OCI-LY7 (cell line): ENCODE measurements around the gene TSPOAP1. TPM values are rescaled to one million over a fixed set of nuclear protein-coding genes. Genes with fewer than 3 reads are reported as not detected.

Experiments
- BruUV-seq: library from RNA; stranded (reverse); fragments of 400-500 nt; replicated peaks from 2 replicates; lab custom pipeline; 2021; lab: Mats Ljungman, UMichigan
- CTCF ChIA-PET: fragments of 300-600 bp; sonication (Branson Sonifier 250); formaldehyde crosslinking; loops from one replicate; lab custom pipeline; 2022; ENCODE audit warnings: antibody characterized with exemption; ENCODE audit not compliant: unreplicated experiment; lab: Charles Lee
- POLR2A ChIA-PET: fragments of 300-600 bp; sonication (Branson Sonifier 250); formaldehyde crosslinking; loops from one replicate; lab custom pipeline; 2022; ENCODE audit warnings: antibody characterized with exemption; lab: Charles Lee
- DNase-seq: peaks from one replicate; pipeline ENCODE4 v3.0.0-alpha.2; 2015; ENCODE audit warnings: low spot score
- H2AFZ ChIP-seq: fragments of 200-600 bp; sonication (generic), shearing (Covaris generic); 2 replicates; pipeline ENCODE4 v1.6.1; 2014; ENCODE audit warnings: mild to moderate bottlenecking, antibody characterized with exemption, low read length, moderate library complexity
- H3K27ac ChIP-seq: fragments of 200-600 bp; sonication (generic); 2 replicates; pipeline ENCODE4 v1.5.1; 2014; ENCODE audit warnings: mixed run types, low read depth, mild to moderate bottlenecking, moderate library complexity, low read length, inconsistent platforms; ENCODE audit not compliant: poor library complexity, severe bottlenecking
- H3K36me3 ChIP-seq: fragments of 200-600 bp; sonication (generic); 2 replicates; pipeline ENCODE4 v1.6.1; 2014; ENCODE audit warnings: mild to moderate bottlenecking, antibody characterized with exemption, low read length, moderate library complexity, mixed read lengths; ENCODE audit not compliant: insufficient read depth
- H3K4me1 ChIP-seq: fragments of 200-600 bp; sonication (generic); 2 replicates; pipeline ENCODE4 v1.5.1; 2014; ENCODE audit warnings: mild to moderate bottlenecking, low read length; ENCODE audit not compliant: insufficient read depth, poor library complexity, severe bottlenecking
- H3K4me2 ChIP-seq: fragments of 200-600 bp; sonication (generic); 2 replicates; pipeline ENCODE4 v1.6.1; 2014; ENCODE audit warnings: mild to moderate bottlenecking, low read length
- H3K4me3 ChIP-seq: fragments of 200-600 bp; sonication (generic); 2 replicates; pipeline ENCODE4 v1.5.1; 2014; ENCODE audit warnings: mild to moderate bottlenecking, low read depth, low read length; ENCODE audit not compliant: poor library complexity, severe bottlenecking
- H3K79me2 ChIP-seq: fragments of 200-600 bp; sonication (generic); 2 replicates; pipeline ENCODE4 v1.6.1; 2016; ENCODE audit warnings: low read depth, mild to moderate bottlenecking, low read length, moderate library complexity, mixed read lengths; ENCODE audit not compliant: insufficient read depth
- H3K9me2 ChIP-seq: fragments of 200-600 bp; sonication (generic); 2 replicates; pipeline ENCODE4 v1.6.1; 2016; ENCODE audit warnings: mild to moderate bottlenecking, low read length, mixed read lengths; ENCODE audit not compliant: insufficient read depth
- H3K9me3 ChIP-seq: fragments of 200-600 bp; sonication (generic); 2 replicates; pipeline ENCODE4 v1.6.1; 2014; ENCODE audit warnings: mild to moderate bottlenecking, mixed run types, low read length, mixed read lengths
- H4K20me1 ChIP-seq: fragments of 200-600 bp; sonication (generic); 2 replicates; pipeline ENCODE4 v1.6.1; 2014; ENCODE audit warnings: mild to moderate bottlenecking, antibody characterized with exemption, low read length, moderate library complexity, mixed read lengths; ENCODE audit not compliant: insufficient read depth
- EZH2phosphoT487 ChIP-seq: fragments of 200-600 bp; sonication (generic); IDR thresholded peaks from 2 replicates; pipeline ENCODE4 v1.6.1; 2018; ENCODE audit warnings: low read depth, borderline replicate concordance, mild to moderate bottlenecking, mixed run types, antibody characterized with exemption, low read length, moderate library complexity, mixed read lengths
- intact Hi-C: fragments of 100-400 bp; cut with micrococcal nuclease; formaldehyde crosslinking; loops from one replicate; pipeline ENCODE4 v1.10.0; 2022; ENCODE audit not compliant: unreplicated experiment
- total RNA-seq, 2 experiments: library from RNA; depleted of rRNA in 1 of 2; stranded (reverse); fragments of >200 nt in 1 of 2; shearing (Covaris generic) in 1 of 2; gene quantifications; 2 replicates each; pipeline ENCODE4 v1.2.3, GENCODE V29; 2014 to 2022
- TF ChIP-seq, protein P1 (sequence below): fragments of 200-600 bp; sonication (generic); conservative IDR thresholded peaks from 2 replicates; pipeline ENCODE4 v1.5.1; 2014; ENCODE audit warnings: mild to moderate bottlenecking, antibody characterized with exemption, low read length, moderate library complexity, mixed read lengths

The TSPOAP1 gene
- total RNA-seq, 2 experiments from 2014 or later: 24.0 to 50.6 TPM

DNA sequence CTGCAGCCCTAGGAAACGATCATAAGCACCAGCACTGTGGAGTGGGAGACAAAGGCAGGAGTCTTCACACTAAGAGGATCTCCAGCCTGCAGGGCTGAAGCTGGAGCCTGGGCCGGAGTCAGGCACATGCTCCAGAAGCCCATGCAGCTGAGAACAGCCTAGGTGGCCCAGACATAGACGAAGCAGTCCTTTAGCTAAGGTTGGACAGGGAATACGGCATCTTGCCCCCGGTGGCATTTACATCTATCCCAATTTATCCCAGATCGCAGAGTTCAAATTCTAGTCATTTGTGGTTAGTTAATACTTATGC lies 13.9 kb downstream of the TSPOAP1 start:
- intact Hi-C loops: no loop called here
- no peak overlapping the region for H3K27ac ChIP-seq
- no peaks in the 10 kb centered on the region for H3K36me3 ChIP-seq
- POLR2A ChIA-PET: interaction anchor here (0.7 to 1.3 kb wide), 3 partner anchors 9 to 29 kb away, joined by 3 to 5 read pairs (median 3); no protein-coding TSS in a partner anchor
- H2AFZ ChIP-seq: no peak overlapping the region
- CTCF ChIA-PET: interaction anchor here (1.0 kb wide), 1 partner anchor 11 kb away, joined by 3 read pairs; no protein-coding TSS in a partner anchor
- TF ChIP-seq EZH2phosphoT487: no peak
- TF ChIP-seq, protein P1, sequence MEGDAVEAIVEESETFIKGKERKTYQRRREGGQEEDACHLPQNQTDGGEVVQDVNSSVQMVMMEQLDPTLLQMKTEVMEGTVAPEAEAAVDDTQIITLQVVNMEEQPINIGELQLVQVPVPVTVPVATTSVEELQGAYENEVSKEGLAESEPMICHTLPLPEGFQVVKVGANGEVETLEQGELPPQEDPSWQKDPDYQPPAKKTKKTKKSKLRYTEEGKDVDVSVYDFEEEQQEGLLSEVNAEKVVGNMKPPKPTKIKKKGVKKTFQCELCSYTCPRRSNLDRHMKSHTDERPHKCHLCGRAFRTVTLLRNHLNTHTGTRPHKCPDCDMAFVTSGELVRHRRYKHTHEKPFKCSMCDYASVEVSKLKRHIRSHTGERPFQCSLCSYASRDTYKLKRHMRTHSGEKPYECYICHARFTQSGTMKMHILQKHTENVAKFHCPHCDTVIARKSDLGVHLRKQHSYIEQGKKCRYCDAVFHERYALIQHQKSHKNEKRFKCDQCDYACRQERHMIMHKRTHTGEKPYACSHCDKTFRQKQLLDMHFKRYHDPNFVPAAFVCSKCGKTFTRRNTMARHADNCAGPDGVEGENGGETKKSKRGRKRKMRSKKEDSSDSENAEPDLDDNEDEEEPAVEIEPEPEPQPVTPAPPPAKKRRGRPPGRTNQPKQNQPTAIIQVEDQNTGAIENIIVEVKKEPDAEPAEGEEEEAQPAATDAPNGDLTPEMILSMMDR: no peak
- peaks cover 15% of the 10 kb centered on the region for H3K4me1 ChIP-seq
- no peaks in the 10 kb centered on the region for H3K79me2 ChIP-seq
- no peak overlapping the region for H3K4me3 ChIP-seq
- H3K9me2 ChIP-seq: no peaks in the 10 kb centered on the region
- no peaks in the 10 kb centered on the region for H4K20me1 ChIP-seq
- no TSS peak for BruUV-seq
- DNase-seq: no peak
- H3K9me3 ChIP-seq: no peaks in the 10 kb centered on the region
- no peak overlapping the region for H3K4me2 ChIP-seq

DNA sequence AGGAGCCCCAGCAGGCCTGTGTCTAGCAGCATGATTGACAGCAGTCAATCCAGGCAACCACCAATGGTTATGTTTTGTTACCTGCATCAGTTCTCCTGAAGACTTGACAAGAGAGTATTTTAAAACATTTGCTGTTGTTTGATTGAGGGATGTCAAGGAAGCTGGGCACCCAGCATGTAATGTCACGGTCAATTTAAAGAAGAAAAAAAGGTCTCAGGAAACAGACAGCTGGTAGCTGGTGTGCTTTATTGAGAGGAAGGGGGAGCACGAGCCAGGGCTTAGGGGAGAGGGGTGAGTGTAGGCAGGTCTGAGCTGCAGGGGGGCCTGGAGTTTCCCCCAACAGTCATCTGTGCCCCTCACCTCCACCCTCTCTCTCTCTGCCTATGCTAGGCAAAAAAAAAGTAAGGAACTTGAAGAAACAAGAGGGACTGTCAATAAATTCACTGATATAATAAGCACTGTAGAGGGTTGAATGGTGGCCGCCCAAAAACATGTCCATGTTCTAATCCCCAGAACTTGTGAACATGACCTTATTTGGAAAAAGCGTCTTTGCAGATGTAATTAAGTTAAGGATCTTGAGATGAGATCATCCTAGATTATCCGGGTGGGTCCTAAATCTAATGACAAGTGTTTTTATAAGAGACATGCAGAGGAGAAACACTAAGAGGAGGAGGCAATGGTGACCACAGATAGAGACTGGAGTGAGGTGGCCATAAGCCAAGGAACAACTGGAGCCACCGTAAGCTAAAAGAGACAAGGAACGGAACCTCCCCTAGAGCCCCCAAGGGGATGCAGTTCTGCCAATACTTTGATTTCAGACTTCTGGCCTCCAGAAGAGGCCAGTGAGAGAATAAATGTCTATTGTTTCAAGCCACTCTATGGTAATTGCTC lies 14.5 kb downstream of the TSPOAP1 start:
- TSS peak; percentile 16 for BruUV-seq

More for the DNA sequence above, 14.5 kb downstream of the TSPOAP1 start:
- Histone ChIP-seq H3K9me2 (no peaks in the 10 kb centered on the region), H2AFZ (no peak overlapping the region), H4K20me1 (no peaks in the 10 kb centered on the region), H3K4me2 (no peak overlapping the region), H3K4me1 (peaks cover 15% of the 10 kb centered on the region), H3K9me3 (no peaks in the 10 kb centered on the region), H3K79me2 (no peaks in the 10 kb centered on the region), H3K36me3 (no peaks in the 10 kb centered on the region), H3K27ac (no peak overlapping the region), H3K4me3 (no peak overlapping the region)
- ChIA-PET POLR2A (interaction anchor here (0.7 to 1.3 kb wide), 3 partner anchors 9 to 30 kb away, joined by 3 to 5 read pairs (median 3); no protein-coding TSS in a partner anchor), CTCF (interaction anchor here (1.0 kb wide), 1 partner anchor 10 kb away, joined by 3 read pairs; no protein-coding TSS in a partner anchor)
- intact Hi-C loops: no loop called here
- no peak for TF ChIP-seq EZH2phosphoT487
- TF ChIP-seq, protein P1: no peak
- DNase-seq: no peak
